ENCODE results near the gene SPG7. TPM values are rescaled to one million over a fixed set of nuclear protein-coding genes. Genes with fewer than 3 reads are reported as not detected.

Gene SPG7
- total and polyA plus RNA-seq, 4 donors, result 34.5 to 102 (median 49.5) TPM

DNA sequence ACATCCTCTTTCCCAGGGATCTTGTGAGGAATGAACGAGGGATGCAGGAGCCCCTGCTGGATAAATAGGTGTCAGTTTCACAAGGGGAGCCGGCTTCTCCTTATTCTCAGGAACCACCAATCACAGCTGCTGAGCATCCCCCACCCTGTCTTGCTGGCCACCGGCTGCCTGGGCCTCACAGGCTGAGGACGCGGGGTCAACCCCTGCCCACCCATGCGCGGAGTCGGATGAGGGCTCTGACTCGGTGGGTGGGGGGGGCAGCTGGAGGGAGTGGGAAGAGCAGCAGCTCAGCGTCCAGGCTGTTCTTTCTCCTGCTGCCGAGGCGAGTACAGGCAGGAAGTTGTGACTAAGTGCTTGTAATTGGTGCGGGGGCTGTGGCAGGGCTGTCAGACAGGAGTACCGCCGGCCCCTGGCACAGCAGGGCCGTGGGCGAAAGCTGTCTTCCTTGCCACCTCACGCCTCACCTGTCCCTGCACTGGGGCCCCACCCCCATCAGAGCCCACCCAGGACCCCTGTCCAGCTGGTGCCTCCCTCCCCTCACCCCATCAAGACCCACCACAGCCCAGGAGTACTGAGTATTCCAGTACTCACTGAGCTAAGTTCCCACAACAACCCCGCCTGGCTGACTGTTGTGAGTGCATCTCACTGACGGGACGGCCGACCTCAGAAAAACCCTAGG, 94.2 kb downstream of the SPG7 start (continued):
- TF ChIP-seq, protein P1, sequence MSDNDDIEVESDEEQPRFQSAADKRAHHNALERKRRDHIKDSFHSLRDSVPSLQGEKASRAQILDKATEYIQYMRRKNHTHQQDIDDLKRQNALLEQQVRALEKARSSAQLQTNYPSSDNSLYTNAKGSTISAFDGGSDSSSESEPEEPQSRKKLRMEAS (IDR thresholded peaks at IDR 0.05), result no peak
- TF ChIP-seq, protein P2, sequence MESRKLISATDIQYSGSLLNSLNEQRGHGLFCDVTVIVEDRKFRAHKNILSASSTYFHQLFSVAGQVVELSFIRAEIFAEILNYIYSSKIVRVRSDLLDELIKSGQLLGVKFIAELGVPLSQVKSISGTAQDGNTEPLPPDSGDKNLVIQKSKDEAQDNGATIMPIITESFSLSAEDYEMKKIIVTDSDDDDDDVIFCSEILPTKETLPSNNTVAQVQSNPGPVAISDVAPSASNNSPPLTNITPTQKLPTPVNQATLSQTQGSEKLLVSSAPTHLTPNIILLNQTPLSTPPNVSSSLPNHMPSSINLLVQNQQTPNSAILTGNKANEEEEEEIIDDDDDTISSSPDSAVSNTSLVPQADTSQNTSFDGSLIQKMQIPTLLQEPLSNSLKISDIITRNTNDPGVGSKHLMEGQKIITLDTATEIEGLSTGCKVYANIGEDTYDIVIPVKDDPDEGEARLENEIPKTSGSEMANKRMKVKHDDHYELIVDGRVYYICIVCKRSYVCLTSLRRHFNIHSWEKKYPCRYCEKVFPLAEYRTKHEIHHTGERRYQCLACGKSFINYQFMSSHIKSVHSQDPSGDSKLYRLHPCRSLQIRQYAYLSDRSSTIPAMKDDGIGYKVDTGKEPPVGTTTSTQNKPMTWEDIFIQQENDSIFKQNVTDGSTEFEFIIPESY (IDR thresholded peaks at IDR 0.05), result no peak
- TF ChIP-seq HNF4A (conservative IDR thresholded peaks at IDR 0.05) (no peak), NR2F2 (IDR thresholded peaks at IDR 0.05) (no peak)
- TF ChIP-seq, protein P3, sequence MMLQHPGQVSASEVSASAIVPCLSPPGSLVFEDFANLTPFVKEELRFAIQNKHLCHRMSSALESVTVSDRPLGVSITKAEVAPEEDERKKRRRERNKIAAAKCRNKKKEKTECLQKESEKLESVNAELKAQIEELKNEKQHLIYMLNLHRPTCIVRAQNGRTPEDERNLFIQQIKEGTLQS (IDR thresholded peaks at IDR 0.05), result no peak

DNA sequence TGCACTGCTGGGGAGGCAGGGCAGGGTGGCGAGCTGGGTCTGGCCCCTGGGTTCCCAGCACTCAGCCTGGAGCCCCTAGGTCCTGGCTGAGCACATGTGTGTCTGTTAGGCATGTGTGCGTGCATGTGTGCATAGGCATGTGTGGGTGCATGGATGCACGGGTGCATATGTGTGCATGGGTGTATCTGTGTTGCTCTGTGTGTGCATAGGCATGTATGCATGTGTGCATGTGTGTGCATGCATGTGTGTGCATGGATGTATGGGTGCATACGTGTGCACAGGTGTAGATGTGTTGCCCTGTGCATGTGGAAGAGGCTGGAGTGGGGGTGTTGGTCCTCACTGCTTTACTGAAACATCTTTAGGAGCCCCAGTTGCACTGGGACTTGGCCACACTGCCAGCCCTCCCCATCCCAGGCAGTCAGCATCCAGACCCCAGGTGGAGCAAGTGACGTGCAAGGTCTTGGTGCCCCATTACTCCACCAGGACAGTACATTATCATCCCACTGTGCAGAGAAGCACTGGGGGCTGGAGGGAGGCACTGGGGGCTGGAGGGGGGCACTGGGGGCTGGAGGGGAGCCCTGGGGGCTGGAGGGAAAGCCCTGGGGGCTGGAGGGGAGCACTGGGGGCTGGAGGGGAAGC, 94.9 kb downstream of the SPG7 start:
- Histone ChIP-seq H3K36me3 (ENCODE audit: control insufficient read depth in 4 of 4, insufficient read depth in 3 of 4, low read depth in 1 of 4, low read length in 3 of 4) (no peaks in the 10 kb centered on the region), H3K27me3 (ENCODE audit: control insufficient read depth in 4 of 4, insufficient read depth in 4 of 4, low read length in 3 of 4) (no peaks in the 10 kb centered on the region), H3K27ac (ENCODE audit: low read depth in 1 of 2, low read length in 2 of 2) (no peak overlapping the region), H3K9me3 (ENCODE audit: control insufficient read depth in 4 of 4, low read length in 3 of 4) (no peaks in the 10 kb centered on the region), H3K4me1 (ENCODE audit: control insufficient read depth in 4 of 4, insufficient read depth in 4 of 4, low read length in 3 of 4) (no peaks in the 10 kb centered on the region), H3K9ac (ENCODE audit: low read depth in 1 of 2, low read length in 2 of 2) (no peak overlapping the region), H3K4me3 (ENCODE audit: low read depth in 1 of 3, low read length in 3 of 3) (no peak overlapping the region)
- TF ChIP-seq HNF4G (IDR thresholded peaks at IDR 0.05) (no peak), CTCF (IDR thresholded peaks at IDR 0.05; ENCODE audit: low read depth, low read length, missing input control) (no peak), YY1 (IDR thresholded peaks at IDR 0.05) (no peak), HNF4A (conservative IDR thresholded peaks at IDR 0.05) (no peak), TAF1 (conservative IDR thresholded peaks at IDR 0.05) (no peak)
- WGBS, result 67% methylated on average over 5 of the region's 5 CpGs
- no peak for DNase-seq (ENCODE audit: low spot score)

GRCh38 chr16:89604764-89605163, 96.6 kb downstream of the SPG7 start:
- 86% methylated on average over 16 of the region's 16 CpGs for WGBS

More at GRCh38 chr16:89604764-89605163, 96.6 kb downstream of the SPG7 start:
- H3K9ac ChIP-seq (ENCODE audit: low read depth in 1 of 2, low read length in 2 of 2), result no peak overlapping the region
- DNase-seq (ENCODE audit: low spot score), result no peak
- no peak overlapping the region for H3K27ac ChIP-seq (ENCODE audit: low read depth in 1 of 2, low read length in 2 of 2)
- H3K9me3 ChIP-seq (ENCODE audit: control insufficient read depth in 4 of 4, low read length in 3 of 4), result no peaks in the 10 kb centered on the region
- H3K4me3 ChIP-seq (ENCODE audit: low read depth in 1 of 3, low read length in 3 of 3), result no peak overlapping the region
- TF ChIP-seq RXRA (IDR thresholded peaks at IDR 0.05), result no peak
- TF ChIP-seq, protein P1 (IDR thresholded peaks at IDR 0.05), result no peak
- TF ChIP-seq NR2F2 (IDR thresholded peaks at IDR 0.05), result no peak
- no peak for TF ChIP-seq FOXA1 (IDR thresholded peaks at IDR 0.05)
- TF ChIP-seq, protein P2 (IDR thresholded peaks at IDR 0.05), result no peak
- no peak for TF ChIP-seq SP1 (IDR thresholded peaks at IDR 0.05)
- TF ChIP-seq RAD21 (IDR thresholded peaks at IDR 0.05), result no peak
- TF ChIP-seq FOXA2 (IDR thresholded peaks at IDR 0.05), result no peak
- TF ChIP-seq, protein P4, sequence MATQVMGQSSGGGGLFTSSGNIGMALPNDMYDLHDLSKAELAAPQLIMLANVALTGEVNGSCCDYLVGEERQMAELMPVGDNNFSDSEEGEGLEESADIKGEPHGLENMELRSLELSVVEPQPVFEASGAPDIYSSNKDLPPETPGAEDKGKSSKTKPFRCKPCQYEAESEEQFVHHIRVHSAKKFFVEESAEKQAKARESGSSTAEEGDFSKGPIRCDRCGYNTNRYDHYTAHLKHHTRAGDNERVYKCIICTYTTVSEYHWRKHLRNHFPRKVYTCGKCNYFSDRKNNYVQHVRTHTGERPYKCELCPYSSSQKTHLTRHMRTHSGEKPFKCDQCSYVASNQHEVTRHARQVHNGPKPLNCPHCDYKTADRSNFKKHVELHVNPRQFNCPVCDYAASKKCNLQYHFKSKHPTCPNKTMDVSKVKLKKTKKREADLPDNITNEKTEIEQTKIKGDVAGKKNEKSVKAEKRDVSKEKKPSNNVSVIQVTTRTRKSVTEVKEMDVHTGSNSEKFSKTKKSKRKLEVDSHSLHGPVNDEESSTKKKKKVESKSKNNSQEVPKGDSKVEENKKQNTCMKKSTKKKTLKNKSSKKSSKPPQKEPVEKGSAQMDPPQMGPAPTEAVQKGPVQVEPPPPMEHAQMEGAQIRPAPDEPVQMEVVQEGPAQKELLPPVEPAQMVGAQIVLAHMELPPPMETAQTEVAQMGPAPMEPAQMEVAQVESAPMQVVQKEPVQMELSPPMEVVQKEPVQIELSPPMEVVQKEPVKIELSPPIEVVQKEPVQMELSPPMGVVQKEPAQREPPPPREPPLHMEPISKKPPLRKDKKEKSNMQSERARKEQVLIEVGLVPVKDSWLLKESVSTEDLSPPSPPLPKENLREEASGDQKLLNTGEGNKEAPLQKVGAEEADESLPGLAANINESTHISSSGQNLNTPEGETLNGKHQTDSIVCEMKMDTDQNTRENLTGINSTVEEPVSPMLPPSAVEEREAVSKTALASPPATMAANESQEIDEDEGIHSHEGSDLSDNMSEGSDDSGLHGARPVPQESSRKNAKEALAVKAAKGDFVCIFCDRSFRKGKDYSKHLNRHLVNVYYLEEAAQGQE (IDR thresholded peaks at IDR 0.05), result no peak
- no peak for TF ChIP-seq YY1 (IDR thresholded peaks at IDR 0.05)
- no peak for TF ChIP-seq JUND (IDR thresholded peaks at IDR 0.05)
- no peak for TF ChIP-seq HNF4G (IDR thresholded peaks at IDR 0.05)
- H3K4me1 ChIP-seq (ENCODE audit: control insufficient read depth in 4 of 4, insufficient read depth in 4 of 4, low read length in 3 of 4), result no peaks in the 10 kb centered on the region
- H3K27me3 ChIP-seq (ENCODE audit: control insufficient read depth in 4 of 4, insufficient read depth in 4 of 4, low read length in 3 of 4), result no peaks in the 10 kb centered on the region
- H3K36me3 ChIP-seq (ENCODE audit: control insufficient read depth in 4 of 4, insufficient read depth in 3 of 4, low read depth in 1 of 4, low read length in 3 of 4), result no peaks in the 10 kb centered on the region
